HCT116 (cell line): ENCODE measurements around the gene VLDLR.

Source experiments
- EGR1 ChIP-seq: IDR thresholded peaks from 2 replicates; pipeline ENCODE4 v1.6.1; 2012; ENCODE audit warnings: low read depth
- FOSL1 ChIP-seq: IDR thresholded peaks from 2 replicates; pipeline ENCODE4 v1.6.1; 2012; ENCODE audit warnings: low read depth
- MAX ChIP-seq: IDR thresholded peaks from 2 replicates; pipeline ENCODE4 v1.6.1; 2012
- POLR2AphosphoS5 ChIP-seq: IDR thresholded peaks from 2 replicates; pipeline ENCODE4 v1.6.1; 2011; ENCODE audit warnings: mild to moderate bottlenecking, low read depth, low read length, moderate library complexity
- YY1 ChIP-seq: IDR thresholded peaks from 2 replicates; pipeline ENCODE4 v1.6.1; 2011; ENCODE audit warnings: low read length, low read depth, moderate library complexity, mild to moderate bottlenecking; ENCODE audit not compliant: insufficient replicate concordance; ENCODE audit errors: extremely low read depth

DNA sequence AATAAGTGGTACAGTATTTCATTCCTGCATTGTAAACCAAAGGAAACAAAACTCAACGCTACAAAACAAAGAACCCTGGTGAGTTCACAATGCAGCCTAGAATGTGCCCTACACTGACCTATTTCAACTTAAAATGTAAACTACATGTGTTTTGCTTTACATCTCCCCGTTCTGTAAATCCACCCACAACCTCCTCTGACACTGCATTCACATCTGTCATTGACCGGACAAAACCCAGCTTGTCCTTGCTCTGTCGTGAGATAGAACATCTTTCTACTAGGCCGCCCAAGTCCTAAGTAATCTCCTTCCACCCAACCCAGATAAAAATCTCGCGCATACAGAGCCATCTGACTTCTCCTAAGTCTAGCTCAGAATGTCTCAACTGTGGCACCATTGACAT, 6.1 kb upstream of the VLDLR start:
- no peak for TF ChIP-seq EGR1
- no peak for TF ChIP-seq FOSL1
- no peak for TF ChIP-seq POLR2AphosphoS5
- no peak for TF ChIP-seq MAX
- TF ChIP-seq YY1: no peak
